B cell (primary cell): ENCODE results near the gene BLOC1S2. TPM values are rescaled to one million over a fixed set of nuclear protein-coding genes. Genes with fewer than 3 reads are reported as not detected.

Experiments
- ATAC-seq: fragments of 200-7000 bp; cut with Tn5 transposase; one replicate; pipeline ENCODE4 v1.10.0; 2021; ENCODE audit warnings: low read depth, mild to moderate bottlenecking, moderate number of reproducible peaks, moderate library complexity
- CTCF ChIA-PET: fragments of 350-600 bp; sonication (Branson Sonifier 250); formaldehyde crosslinking; loops from one replicate; lab custom pipeline; 2021; ENCODE audit warnings: antibody characterized with exemption, inconsistent platforms; lab: Charles Lee
- POLR2A ChIA-PET: fragments of 350-600 bp; sonication (Branson Sonifier 250); formaldehyde crosslinking; loops from one replicate; lab custom pipeline; 2021; ENCODE audit warnings: antibody characterized with exemption; lab: Charles Lee
- DNase-seq: peaks from one replicate; pipeline ENCODE4 v3.0.0; 2013
- H2AFZ ChIP-seq: 2 replicates; pipeline ENCODE4 v1.6.1; 2012; ENCODE audit warnings: mild to moderate bottlenecking, low read depth, low read length; ENCODE audit not compliant: insufficient read depth, poor library complexity, severe bottlenecking
- H3K27ac ChIP-seq, 2 donors: 1 replicate in 1 of 2; 2 replicates in 1 of 2; pipeline ENCODE4 v1.5.1; 2012 to 2013; ENCODE audit warnings: low read length in 2 of 2, mild to moderate bottlenecking in 2 of 2, moderate library complexity in 1 of 2
- H3K27me3 ChIP-seq, 4 experiments: fragments of 200-600 bp in 1 of 4; sonication (generic) in 1 of 4; replicated peaks in 1 of 4; 1 replicate in 2 of 4; 2 replicates in 2 of 4; pipeline versions ENCODE4 v1.6.1 to v1.7.0; 2013 to 2016; ENCODE audit warnings: low read length in 3 of 4, mild to moderate bottlenecking in 2 of 4, mixed read lengths in 1 of 4, moderate library complexity in 1 of 4; ENCODE audit not compliant: insufficient read depth in 4 of 4, control insufficient read depth in 3 of 4; ENCODE audit errors: control extremely low read depth in 1 of 4
- H3K36me3 ChIP-seq, 2 experiments: replicated peaks in 1 of 2; 1 replicate in 1 of 2; 2 replicates in 1 of 2; pipeline versions ENCODE4 v1.6.1 to v1.7.1; 2013; ENCODE audit warnings: low read length in 1 of 2; ENCODE audit not compliant: insufficient read depth in 2 of 2, control insufficient read depth in 1 of 2; ENCODE audit errors: control extremely low read depth in 1 of 2, extremely low read depth in 1 of 2
- H3K4me1 ChIP-seq, 2 donors: fragments of 200-600 bp in 1 of 2; sonication (generic) in 1 of 2; 1 replicate in 1 of 2; 2 replicates in 1 of 2; pipeline versions ENCODE4 v1.5.1 to v1.6.1; 2013 to 2017; ENCODE audit warnings: low read length in 2 of 2; ENCODE audit not compliant: control insufficient read depth in 2 of 2, insufficient read depth in 2 of 2
- H3K4me2 ChIP-seq: replicated peaks from 2 replicates; pipeline ENCODE3; 2012; ENCODE audit warnings: mild to moderate bottlenecking, low read depth, low read length; ENCODE audit not compliant: poor library complexity, severe bottlenecking
- H3K4me3 ChIP-seq, 5 experiments: fragments of 200-600 bp in 1 of 5; sonication (generic) in 1 of 5; 1 replicate in 3 of 5; 2 replicates in 2 of 5; pipeline versions ENCODE4 v1.5.1 to v1.7.0; 2011 to 2016; ENCODE audit warnings: low read length in 4 of 5, mild to moderate bottlenecking in 4 of 5, low read depth in 2 of 5, control low read depth in 1 of 5, moderate library complexity in 1 of 5; ENCODE audit not compliant: insufficient read depth in 1 of 5; ENCODE audit errors: control extremely low read depth in 1 of 5, extremely low read depth in 1 of 5
- H3K79me2 ChIP-seq: fragments of 200-600 bp; sonication (generic); one replicate; pipeline ENCODE4 v1.6.0; 2016; ENCODE audit warnings: low read length; ENCODE audit not compliant: control insufficient read depth, insufficient read depth
- H3K9ac ChIP-seq: fragments of 200-600 bp; sonication (generic); 2 replicates; pipeline ENCODE4 v1.6.1; 2017; ENCODE audit warnings: mild to moderate bottlenecking, low read length, moderate library complexity
- H3K9me3 ChIP-seq, 3 donors: one replicate each; pipeline versions ENCODE4 v1.6.1 to v1.7.1; 2013; ENCODE audit warnings: low read length in 2 of 3; ENCODE audit not compliant: control insufficient read depth in 2 of 3, insufficient read depth in 1 of 3; ENCODE audit errors: control extremely low read depth in 1 of 3
- H4K20me1 ChIP-seq: 2 replicates; pipeline ENCODE4 v1.6.0; 2012; ENCODE audit warnings: mild to moderate bottlenecking, low read length; ENCODE audit not compliant: insufficient read depth, control insufficient read depth, poor library complexity, severe bottlenecking
- H3K27ac Mint-ChIP-seq: one replicate; pipeline ENCODE4 v1.8.0; 2021; ENCODE audit warnings: mixed read lengths
- H3K27me3 Mint-ChIP-seq: one replicate; pipeline ENCODE4 v1.8.0; 2021; ENCODE audit warnings: mixed read lengths
- H3K4me1 Mint-ChIP-seq: one replicate; pipeline ENCODE4 v1.8.0; 2021; ENCODE audit warnings: mixed read lengths
- H3K4me3 Mint-ChIP-seq: one replicate; pipeline ENCODE4 v1.8.0; 2021; ENCODE audit warnings: mixed read lengths
- H3K9me3 Mint-ChIP-seq: one replicate; pipeline ENCODE4 v1.8.0; 2022; ENCODE audit warnings: mixed read lengths; ENCODE audit not compliant: insufficient read depth
- EZH2 ChIP-seq: IDR thresholded peaks from 2 replicates; pipeline ENCODE4 v1.6.1; 2012; ENCODE audit warnings: borderline replicate concordance, low read depth, mild to moderate bottlenecking, moderate library complexity, low read length; ENCODE audit not compliant: insufficient read depth, poor library complexity, severe bottlenecking
- WGBS: methylation state at CpG from one replicate; pipeline ENCODE4 v1.1.5; 2013; ENCODE audit warnings: missing lambda C conversion rate; ENCODE audit not compliant: insufficient coverage; 5-methylcytosine and 5-hydroxymethylcytosine counted together
- intact Hi-C: fragments of 100-400 bp; cut with micrococcal nuclease; formaldehyde crosslinking; loops from one replicate; pipeline ENCODE4 v1.10.0; 2022
- polyA plus RNA-seq: library from polyadenylated mRNA; depleted of rRNA; stranded (reverse); fragments of >200 nt; gene quantifications from 2 replicates; pipeline ENCODE4 v1.2.3, GENCODE V29; 2012
- total RNA-seq, 2 donors: library from RNA; stranded (reverse); fragments of 120-200 nt in 1 of 2; gene quantifications; 1 replicate in 1 of 2; 2 replicates in 1 of 2; pipeline versions ENCODE4 v1.2.3 to v1.2.4, GENCODE V29; 2013 to 2022
- TF ChIP-seq, protein P1 (sequence below): fragments of 200-600 bp; IDR thresholded peaks from one replicate; pipeline ENCODE4 v1.8.0; 2022; ENCODE audit warnings: antibody characterized with exemption, mild to moderate bottlenecking

Gene BLOC1S2
- total and polyA plus RNA-seq, 2 donors (not counting 1 experiment from before 2014, with no cell fraction given): 47.2 to 48.7 TPM

DNA sequence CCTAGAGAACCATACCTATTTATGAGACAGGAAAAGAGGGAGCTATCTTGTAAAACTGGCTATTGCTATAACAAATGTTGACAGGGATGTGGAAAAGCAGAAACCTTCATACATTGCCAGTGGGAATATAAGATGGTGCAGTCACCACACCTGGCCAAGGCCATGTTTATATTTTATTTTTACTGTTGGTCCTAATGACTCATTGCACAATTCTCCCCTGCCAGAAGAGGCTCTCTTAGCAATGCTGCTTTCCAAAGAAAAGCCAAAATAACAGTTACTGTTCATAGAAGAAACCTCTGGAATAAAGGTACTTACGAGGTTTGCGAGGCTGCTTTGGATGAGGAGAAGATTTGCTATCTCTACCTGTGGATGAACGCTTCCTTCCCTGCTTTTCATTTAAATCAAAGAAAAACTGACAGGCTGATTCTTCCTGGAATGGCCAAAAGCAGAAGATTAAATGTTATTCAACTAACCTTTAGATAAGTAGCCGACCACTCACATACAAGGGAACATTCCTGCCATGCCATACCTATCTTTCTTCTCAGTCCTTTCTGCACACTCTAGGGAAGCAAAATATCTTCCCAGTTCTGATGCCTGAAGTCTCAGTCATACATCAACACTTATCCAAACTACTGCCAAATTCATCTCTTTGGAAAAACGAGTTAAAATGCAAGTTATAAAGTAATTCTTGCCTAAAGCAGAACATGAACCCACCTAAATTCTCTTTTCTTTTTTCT, 40.8 kb downstream of the BLOC1S2 start:
- no peak overlapping the region for H3K27ac ChIP-seq
- peaks cover 1% of the 10 kb centered on the region for H4K20me1 ChIP-seq
- ChIA-PET POLR2A (no interaction called here), CTCF (no interaction called here)
- no peak overlapping the region for H3K9ac ChIP-seq
- Mint-ChIP-seq H3K27ac (no peak overlapping the region), H3K4me1 (peaks cover under 1% of the 10 kb centered on the region), H3K4me3 (no peak overlapping the region), H3K9me3 (no peaks in the 10 kb centered on the region), H3K27me3 (no peaks in the 10 kb centered on the region)
- no peak for TF ChIP-seq EZH2
- TF ChIP-seq, protein P1, sequence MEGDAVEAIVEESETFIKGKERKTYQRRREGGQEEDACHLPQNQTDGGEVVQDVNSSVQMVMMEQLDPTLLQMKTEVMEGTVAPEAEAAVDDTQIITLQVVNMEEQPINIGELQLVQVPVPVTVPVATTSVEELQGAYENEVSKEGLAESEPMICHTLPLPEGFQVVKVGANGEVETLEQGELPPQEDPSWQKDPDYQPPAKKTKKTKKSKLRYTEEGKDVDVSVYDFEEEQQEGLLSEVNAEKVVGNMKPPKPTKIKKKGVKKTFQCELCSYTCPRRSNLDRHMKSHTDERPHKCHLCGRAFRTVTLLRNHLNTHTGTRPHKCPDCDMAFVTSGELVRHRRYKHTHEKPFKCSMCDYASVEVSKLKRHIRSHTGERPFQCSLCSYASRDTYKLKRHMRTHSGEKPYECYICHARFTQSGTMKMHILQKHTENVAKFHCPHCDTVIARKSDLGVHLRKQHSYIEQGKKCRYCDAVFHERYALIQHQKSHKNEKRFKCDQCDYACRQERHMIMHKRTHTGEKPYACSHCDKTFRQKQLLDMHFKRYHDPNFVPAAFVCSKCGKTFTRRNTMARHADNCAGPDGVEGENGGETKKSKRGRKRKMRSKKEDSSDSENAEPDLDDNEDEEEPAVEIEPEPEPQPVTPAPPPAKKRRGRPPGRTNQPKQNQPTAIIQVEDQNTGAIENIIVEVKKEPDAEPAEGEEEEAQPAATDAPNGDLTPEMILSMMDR: no peak
- H3K36me3 ChIP-seq: peaks cover 12 to 79% of the 10 kb centered on the region in 2 experiments
- 100% methylated on average over 2 of the region's 5 CpGs for WGBS
- H3K79me2 ChIP-seq: no peaks in the 10 kb centered on the region
- no peaks in the 10 kb centered on the region for H3K27me3 ChIP-seq
- H2AFZ ChIP-seq: no peak overlapping the region
- no peak overlapping the region for H3K4me2 ChIP-seq
- H3K4me1 ChIP-seq: no peaks in the 10 kb centered on the region
- ATAC-seq (no peak), DNase-seq (no peak)
- intact Hi-C loops: loop anchor here (10.0 kb wide), 1 partner anchor 401 kb away; no protein-coding TSS in a partner anchor
- H3K4me3 ChIP-seq: no peak overlapping the region
- H3K9me3 ChIP-seq: no peaks in the 10 kb centered on the region

DNA sequence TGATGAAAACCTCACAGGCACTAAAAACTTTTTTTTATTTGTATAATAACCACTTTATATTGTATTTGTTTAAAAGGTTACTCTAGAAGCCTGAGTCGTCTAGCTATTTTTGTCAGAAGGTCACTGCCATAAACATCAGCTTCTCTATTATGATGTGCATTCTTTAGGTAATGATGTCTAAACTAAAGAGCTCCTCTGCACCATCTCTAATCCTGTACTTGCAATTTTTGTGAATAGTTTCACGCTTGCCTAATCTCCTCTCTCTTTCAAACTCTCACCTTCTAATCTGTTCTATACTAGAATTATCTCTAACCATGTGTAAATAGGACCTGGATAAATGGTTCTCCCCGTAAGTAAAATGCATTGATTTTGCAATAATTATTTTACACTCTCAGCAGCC, 46.6 kb downstream of the BLOC1S2 start:
- Mint-ChIP-seq H3K27ac (no peak overlapping the region), H3K4me3 (no peak overlapping the region), H3K27me3 (no peaks in the 10 kb centered on the region), H3K4me1 (peaks cover 3% of the 10 kb centered on the region), H3K9me3 (no peaks in the 10 kb centered on the region)
- Histone ChIP-seq H3K36me3 (peaks cover 13 to 73% of the 10 kb centered on the region in 2 experiments), H3K27me3 (no peaks in the 10 kb centered on the region), H3K79me2 (no peaks in the 10 kb centered on the region), H3K9ac (no peak overlapping the region), H3K4me1 (no peaks in the 10 kb centered on the region), H3K4me2 (no peak overlapping the region), H2AFZ (no peak overlapping the region), H3K27ac (no peak overlapping the region), H3K4me3 (no peak overlapping the region), H4K20me1 (peaks cover 8% of the 10 kb centered on the region), H3K9me3 (no peaks in the 10 kb centered on the region)
- intact Hi-C loops: loop anchor here (10.0 kb wide), 1 partner anchor 395 kb away; no protein-coding TSS in a partner anchor
- ATAC-seq (no peak), DNase-seq (no peak)
- CTCF ChIA-PET: no interaction called here
- POLR2A ChIA-PET: no interaction called here
- no CpG with 5 or more reads among the region's 3 CpGs for WGBS
- TF ChIP-seq, protein P1: no peak
- no peak for TF ChIP-seq EZH2
